NOMO-1 treated with DMSO at 0.1 percent for 48 hours (cell line): ENCODE results near the gene TADA2B.
"Not testable (repeated sequence)": the region's sequence is repeated elsewhere in the genome, so short reads cannot be mapped to it uniquely, and the experiment has no call there.

Source experiments
- DNase-seq: peaks from one replicate; lab custom pipeline; 2025; ENCODE audit not compliant: unreplicated experiment; lab: John Stamatoyannopoulos, UW

TADA2B gene

DNA sequence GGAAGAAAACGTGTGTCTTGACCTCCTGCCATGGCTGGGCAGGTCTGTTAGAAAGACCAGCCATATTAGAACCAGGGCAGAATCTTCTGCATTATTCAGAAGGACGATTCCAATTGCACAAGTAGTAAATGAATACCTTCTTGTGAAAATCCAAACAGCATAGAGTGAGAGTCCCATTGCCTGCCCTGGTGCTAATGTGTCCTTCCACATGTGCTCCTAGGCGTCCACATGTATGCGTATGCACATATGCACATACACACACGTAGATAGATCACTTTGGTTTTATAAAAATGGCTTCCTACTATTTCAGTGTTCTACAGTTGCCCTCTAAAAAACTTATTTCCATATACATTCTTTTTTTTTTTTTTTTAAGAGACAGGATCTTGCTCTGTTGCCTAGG, 34.9 kb downstream of the TADA2B start:
- no peak for DNase-seq

DNA sequence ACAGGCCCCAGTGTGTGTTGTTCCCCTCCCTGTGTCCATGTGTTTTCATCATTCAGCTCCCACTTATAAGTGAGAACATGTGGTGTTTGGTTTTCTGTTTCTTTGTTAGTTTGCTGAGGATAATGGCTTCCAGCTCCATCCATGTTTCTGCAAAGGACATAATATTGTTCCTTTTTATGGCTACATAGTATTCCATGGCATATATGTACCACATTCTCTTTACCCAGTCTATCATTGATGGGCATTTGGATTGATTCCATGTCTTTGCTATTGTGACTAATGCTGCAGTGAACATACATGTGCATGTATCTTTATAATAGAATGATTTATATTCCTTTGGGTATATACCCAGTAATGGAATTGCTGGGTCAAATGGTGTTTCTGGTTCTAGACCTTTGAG, 36.3 kb downstream of the TADA2B start:
- DNase-seq, result not testable (repeated sequence)

DNA sequence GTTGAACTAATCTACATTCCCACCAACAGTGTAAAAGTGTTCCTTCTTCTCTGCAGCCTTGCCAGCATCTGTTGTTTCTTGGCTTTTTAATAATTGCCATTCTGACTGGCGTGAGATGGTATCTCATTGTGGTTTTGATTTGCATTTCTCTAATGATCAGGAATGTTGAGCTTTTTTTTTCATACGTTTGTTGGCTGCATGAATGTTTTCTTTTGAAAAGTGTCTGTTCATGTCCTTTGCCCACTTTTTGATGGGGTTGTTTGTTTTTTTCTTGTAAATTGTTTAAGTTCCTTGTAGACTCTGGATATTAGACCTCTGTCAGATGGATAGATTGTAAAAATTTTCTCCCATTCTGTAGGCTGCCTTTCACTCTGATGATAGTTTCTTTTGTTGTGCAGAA, 36.7 kb downstream of the TADA2B start:
- not testable (repeated sequence) for DNase-seq

DNA sequence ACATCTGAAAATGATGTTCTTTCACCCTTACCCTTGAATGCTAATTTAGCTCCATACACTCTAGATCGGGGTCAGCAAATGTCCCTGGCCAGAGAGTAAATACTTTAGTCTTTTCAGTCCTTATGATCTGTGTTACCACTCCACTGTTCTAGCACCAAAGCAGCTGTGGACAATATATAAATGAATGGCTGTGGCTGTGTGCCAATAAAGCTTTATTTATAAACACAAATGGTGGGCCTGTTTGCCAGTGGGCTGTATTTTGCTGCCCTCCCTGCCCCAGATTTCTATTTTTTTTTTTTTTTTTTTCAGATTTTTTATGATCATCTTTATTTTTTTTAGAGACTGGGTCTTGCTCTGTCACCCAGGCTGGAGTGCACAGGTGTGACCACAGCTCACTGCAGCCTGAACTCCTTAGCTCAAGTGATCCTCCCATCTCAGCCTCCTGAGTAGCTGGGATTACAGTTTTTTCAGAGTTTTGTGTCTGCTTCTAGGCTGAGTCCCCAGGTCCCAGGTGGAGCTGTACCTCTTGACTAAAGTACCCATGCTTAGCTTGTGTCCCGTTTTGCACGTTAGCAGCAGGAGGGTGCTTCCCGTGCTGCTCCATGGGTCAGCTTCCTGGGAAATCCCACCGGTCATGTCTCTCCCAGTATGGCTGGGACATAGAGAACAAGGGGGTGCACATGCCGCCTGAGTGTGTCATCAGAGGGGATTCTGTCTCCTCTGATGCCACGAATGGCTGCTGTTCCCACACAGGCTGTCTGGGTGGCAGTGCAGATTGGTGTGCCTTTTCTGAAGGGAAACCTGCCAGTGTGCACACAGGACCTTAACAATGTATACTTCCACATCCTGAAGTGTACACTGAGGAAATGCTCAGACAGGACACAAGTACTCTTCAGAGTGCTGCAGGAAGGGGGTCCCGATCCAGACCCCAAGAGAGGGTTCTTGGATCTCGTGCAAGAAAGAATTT, 40.7 kb downstream of the TADA2B start:
- DNase-seq, result no peak

DNA sequence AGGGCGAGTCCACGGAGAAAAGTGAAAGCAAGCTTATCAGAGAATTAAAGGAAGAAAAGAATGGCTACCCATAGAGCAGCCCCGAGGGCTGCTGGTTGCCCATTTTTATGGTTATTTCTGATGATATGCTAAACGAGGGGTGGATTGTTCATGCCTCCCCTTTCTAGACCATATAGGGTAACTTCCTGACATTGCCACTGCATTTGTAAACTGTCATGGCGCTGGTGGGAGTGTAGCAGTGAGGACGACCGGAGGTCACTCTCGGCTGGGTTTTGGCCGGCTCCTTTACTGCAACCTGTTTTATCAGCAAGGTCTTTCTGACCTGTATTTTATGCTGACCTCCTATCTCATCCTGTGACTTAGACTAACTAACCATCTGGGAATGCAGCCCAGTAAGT, 41.4 kb downstream of the TADA2B start:
- not testable (repeated sequence) for DNase-seq

DNA sequence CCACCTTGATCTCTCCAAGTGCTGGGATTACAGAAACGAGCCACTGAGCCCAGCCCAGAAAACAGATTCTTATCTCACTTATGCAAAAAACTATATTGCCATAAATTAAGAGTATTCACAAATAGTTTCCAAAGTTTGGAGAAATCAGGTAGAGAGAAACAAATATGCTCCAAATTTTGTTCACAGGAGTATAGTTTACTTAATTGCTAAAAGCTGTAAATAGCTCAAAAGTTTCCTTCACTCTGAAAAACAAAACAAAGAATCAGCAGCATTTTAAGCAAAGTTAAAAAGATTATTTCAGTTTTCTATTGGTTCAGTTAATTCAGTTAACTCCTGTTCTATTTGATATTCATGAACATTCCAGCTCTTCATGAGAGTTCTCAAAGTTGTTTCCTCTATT, 43.2 kb downstream of the TADA2B start:
- DNase-seq, result no peak

DNA sequence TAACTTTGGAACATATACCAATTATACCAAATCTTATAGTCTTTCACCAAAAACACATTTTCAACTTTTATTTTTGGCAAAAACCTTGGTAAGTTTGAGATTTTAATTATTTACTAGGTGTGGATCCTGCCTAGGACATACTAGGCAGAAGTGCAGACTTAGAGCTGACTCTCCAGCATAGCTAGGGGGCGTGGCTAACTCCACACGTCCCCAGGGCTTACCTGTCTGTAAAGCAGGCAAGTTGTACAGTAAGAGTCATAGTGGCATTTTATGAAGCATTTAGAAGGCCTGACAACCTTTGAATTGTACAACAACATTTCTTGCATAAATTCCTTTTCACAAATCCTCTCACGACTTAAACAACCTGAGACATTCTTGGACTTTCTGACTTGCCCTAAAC, 43.9 kb downstream of the TADA2B start:
- DNase-seq, result no peak

DNA sequence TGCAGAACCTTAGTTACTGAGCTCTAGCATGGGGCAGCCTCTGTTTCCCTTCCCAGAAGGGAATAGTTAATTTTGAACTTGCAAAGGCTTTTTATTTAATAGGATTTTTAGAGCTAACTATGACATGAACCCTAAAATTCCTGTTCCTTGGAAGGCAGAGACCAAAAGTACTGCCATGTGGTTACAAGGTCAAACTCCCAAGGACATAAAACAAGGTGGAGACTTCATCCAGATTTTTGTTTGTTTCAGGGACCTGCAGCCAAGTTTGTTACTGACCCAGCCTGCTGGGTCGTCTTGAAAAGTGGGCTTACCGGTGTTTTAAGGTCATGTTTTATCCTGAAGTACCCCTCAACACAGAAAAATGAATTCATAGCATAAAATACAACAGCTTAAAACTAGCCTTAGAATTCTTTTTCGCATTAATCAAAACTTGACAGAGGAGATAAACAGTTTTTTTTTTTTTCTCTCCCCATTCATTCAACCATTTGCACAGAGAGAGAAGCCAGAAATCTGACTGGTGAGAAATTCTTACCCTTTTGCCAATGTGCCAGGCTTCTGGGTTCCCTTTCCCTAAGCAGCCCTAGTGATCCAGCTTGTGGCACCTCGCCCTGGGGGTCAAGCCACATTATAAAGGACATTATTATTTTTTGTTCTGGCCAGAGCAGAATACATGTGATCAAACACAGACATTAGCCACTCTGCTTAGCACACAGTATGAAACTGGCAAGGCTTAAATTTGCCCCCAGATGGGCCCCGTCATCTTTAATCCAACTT, 46.2 kb downstream of the TADA2B start:
- DNase-seq, result no peak

DNA sequence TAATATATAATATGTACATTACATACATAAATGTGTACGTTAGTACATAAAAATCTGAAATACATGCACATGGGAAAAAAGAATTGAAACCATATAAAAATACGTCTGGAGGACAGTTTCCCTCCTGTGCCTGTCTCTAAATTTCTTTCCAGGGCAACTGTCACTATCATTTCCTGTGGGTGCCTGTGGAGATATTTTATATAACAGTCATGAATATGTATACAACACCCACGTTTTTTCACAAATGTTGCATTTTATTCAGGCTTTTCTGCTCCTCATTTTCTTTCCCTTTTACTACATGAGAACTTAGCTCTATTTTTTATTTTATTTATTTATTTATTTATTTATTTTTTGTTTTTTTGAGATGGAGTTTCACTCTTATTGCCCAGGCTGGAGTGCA, 48.9 kb downstream of the TADA2B start:
- DNase-seq, result no peak

DNA sequence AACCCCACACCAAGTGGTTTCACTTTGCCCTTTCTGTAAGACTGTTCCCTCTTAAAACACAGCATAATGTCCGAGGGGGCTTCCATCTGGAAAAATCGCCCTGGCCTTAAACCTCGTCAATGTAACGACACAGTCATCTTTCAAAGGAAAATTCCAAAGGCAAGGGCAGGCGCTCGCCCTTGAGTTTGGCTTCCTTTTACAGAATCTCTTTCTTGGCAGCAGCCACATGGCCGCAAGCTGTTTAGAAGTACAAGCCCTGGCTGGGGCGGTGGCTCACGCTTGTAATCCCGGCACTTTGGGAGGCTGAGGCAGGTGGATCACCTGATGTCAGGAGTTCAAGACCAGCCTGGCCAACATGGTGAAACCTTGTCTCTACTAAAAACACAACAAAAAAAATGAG, 51.7 kb downstream of the TADA2B start:
- DNase-seq, result no peak

DNA sequence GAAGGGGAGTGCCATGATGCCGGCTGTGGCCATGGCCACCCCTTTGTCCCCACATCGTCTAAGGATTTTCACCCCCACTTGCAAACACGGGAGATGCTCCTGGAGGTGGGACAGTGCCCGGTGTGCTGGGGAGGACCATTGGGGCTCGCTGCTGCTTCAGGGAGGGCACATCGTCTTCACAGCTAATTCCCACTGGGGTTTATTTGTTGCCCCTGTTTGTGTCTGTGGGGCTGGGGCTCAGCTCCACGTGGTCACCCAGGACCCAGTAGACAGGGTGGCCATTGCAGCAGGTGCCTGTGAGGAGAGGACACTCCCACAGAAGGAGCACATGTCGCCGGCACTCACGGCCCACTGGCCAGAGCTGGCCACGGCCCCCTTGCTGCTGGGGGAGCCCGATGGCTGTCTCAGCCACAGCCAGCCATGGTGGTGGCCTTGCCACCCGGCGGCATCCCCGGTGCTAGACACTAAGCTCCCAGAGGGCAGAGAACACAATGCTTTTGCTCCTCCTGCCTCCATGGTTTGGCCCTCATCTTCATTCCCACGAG, 52.5 kb downstream of the TADA2B start:
- no peak for DNase-seq

DNA sequence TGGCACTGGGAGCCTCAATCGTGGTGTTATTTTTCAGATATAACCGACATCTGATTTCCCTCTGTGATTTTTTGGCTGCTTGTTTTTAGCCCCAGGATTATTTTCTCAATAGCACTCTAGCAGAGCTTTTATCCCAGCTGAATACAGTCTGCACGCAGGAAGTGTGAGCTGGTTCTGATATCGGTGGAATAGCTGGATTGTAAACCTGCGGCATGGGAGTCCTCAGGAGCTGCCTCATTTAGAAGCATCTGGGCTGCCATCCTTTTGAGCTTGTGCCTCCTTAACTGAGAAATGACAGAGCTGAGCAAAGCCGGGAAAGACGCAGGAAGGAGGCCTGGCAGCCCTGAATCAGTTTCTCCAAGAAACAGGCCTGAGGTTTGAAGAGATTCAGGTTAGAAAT, 53.1 kb downstream of the TADA2B start:
- DNase-seq, result no peak

DNA sequence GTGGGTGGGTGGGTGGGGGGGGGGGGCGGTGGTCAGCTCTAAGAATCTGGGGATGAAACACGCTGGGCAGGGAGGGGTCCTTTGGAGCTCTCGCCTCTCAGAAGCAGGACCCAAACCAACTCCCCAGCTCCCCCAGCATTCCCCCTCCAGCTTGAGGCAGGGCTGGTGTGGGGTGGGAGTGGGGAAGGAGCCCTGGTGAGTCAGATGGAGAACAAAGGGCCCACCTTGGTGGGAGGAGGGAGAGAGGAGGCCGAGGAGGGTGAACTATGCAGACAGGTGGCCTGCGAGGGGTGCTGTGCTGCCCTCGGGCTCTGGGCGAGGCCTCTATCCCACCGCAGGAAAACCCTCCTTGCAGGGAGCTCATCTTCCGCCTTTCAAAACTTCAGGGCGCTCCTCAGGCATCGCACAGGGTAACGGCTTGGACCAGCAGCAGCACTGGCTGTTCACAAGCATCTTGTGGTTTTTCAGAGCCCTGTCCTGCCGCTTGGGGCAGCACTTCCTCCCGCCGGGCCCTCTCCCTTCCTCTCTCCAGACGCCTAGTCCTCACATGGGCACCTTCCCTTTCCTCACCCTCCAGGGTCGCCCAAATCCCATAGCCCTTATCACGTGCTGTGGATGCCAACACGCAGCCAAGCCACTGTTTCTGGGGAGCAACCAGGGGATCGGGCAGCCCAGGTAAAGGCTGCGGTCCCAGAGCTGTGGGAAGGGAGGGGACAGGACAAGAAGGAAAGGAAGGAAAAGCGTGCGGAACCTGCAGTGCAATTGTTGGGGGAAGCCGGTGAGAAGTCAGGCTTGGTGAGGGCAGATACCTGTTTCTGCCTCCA, 58.7 kb downstream of the TADA2B start:
- peak; percentile 74 for DNase-seq

DNA sequence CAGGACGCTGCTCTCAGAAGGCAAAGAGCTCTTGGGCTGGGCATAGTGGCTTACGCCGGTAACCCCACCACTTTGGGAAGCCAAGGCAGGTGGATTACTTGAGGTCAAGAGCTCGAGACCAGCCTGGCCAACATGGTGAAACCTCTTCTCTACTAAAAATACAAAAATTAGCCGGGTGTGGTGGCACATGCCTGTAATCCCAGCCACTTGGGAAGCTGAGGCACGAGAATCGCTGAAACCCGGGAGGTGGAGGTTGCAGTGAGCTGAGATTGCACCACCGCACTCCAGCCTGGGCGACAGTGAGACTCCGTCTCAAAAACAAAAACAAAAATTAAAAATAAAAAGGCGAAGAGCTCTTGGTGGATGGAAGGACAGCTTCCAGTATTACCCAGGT, 59.3 kb downstream of the TADA2B start:
- not testable (repeated sequence) for DNase-seq

DNA sequence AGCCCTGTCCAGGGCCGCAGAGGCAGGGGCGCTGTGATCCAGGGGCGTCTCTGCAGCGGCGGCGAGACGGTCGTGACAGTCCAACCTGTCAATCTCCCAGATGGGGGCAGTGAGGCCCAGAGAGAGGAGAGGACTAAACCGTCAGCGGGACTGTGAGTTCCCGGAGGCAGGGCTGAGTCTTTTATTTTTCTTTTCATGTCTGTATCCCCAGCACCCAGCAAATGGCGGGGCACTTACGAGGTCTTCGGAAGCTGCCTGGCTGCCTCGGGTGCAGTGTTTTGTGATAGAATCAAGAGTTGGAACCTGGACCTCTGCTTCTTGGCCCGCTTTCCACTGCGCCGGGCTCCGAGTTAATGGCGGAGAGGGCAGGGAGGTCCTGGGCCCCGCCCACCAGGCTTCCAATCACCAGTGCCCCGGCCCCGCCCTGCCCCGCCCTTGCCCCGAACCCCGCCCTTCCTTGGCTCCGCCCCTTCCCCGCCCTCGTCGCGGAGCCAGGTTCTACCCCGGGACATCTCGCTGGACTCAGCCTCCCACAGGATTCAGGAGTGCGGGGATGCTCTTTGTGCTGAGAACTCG, 59.9 kb downstream of the TADA2B start:
- peak; percentile 86 for DNase-seq

DNA sequence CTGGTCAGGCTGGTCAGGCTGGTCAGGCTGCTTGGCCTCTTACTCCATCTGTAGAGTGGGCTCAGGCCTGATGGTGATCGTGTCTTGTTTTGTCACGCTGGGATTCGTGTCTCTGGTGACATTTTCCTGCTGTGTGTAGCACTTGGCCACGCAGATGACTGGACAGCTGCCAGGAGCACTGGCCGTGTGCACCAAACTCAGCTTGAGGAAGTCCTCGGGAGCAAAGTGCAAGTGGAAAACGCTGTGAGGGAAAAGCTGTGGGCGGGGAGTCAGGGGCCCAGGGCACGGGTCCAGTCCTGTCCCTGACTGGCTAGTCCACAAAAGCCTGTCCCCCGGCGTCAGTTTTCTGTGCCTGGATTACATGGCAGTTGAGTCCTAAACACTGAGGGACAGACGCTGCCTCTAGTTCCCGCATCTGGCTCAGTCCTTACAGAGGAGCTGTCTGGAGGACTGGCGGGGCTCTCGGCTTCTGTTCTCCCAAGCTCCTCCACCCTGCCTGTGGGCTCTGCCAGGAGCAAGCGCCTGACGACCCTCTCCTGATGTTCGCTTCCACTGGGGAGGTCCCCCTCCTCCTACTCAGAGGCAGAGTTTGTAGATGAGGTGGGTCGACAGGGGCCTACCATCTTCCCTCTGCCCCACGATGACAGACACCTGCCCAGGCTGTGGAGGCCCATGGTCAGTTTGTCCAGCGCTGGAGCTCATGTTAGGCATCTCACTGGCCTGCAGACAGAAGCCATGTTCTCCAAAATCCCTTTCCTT, 60.6 kb downstream of the TADA2B start:
- DNase-seq, result no peak

DNA sequence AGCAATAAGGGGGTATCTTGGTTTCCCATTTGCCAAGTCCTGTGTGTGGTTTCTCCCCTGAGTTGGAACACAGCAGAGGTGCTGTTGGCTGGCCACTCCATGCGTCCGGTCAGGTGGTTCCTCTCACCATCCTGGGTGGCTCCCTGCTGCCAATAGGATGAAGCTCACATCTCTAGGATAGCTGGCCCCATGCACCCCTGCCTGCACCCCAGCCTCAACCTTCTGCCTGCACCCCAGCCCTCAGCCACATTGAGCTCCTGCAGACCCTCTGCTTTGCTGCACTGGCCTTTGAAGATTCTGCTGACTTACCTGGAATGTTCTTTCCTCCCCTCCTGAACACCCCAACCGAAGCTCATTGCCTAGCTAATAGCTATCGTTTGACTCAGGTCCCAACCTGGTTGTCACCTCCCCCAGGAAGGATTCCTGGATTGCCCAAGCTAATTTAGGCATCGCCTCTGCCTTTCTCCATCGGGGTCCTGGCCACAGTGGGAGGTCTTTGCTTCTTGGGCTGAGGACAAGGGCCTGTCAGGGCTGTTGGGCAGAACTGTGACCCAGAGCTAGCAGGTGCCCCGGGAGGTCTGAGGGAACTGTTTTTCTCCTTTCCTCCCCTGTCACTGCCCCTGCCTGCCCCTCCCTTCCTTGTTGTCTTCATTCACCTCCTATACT, 61.3 kb downstream of the TADA2B start:
- no peak for DNase-seq

DNA sequence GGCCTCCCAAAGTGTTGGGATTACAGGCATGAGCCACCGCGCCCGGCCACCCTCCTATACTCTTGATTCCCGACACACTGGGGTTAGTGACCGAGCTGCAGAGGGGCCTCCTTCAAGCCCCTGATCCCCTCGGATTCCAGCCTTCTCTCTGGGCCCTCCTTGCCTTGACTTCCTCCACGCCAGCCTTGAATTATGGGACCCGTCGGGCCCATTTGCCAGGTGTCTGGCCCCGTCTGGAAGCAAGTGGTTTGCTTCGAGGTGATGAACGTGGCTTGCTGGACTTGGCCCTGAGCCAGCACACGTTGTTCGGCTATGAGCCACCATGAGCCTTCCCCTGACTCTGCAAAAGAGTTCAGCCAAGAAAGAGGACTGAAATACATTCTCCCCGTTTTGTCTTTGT, 62.1 kb downstream of the TADA2B start:
- no peak for DNase-seq

DNA sequence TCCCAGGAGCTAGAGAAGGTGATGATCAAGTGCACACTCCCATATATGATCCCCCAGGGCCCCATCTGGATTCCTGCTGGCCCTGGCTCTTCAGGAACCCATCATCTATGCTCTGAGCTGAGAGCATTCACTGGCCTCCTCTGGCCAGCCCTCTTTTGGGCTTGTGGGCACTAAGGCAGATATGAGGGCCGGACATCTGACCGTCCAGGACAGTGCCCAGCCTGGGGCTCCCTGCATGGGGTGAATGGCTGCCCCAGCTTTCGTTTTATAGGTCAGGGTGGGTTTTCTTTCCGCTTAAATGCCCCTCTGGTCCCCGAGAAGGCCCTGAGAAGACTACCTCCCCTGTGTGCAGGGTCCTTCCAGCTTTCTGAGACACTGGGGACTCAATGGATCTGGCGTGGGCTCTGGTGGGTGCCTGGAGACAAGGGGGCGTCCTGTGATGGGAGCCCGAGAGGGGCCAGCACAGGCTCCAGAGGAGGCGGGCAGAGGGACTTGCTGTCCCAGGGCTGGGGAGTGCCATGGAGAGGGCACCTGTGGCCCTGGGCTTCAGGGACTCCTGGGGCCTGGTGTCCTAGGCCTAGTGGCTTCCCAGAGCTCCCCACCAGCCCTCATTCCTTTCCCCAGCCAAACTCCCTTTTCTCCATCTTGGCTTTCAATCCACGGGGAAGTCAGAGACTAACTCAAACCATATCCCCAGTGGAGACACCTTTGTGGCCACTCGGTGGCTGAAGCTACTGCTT, 64.2 kb downstream of the TADA2B start:
- no peak for DNase-seq
